Epithelial cell of umbilical artery (primary cell): ENCODE results near the gene CPA3. TPM values are rescaled to one million over a fixed set of nuclear protein-coding genes. Genes with fewer than 3 reads are reported as not detected.

Experiments
- total RNA-seq: library from RNA; depleted of rRNA; stranded (reverse); fragments of >200 nt; gene quantifications from 2 replicates; pipeline ENCODE4 v1.2.3, GENCODE V29; 2014

CPA3 gene, protein sequence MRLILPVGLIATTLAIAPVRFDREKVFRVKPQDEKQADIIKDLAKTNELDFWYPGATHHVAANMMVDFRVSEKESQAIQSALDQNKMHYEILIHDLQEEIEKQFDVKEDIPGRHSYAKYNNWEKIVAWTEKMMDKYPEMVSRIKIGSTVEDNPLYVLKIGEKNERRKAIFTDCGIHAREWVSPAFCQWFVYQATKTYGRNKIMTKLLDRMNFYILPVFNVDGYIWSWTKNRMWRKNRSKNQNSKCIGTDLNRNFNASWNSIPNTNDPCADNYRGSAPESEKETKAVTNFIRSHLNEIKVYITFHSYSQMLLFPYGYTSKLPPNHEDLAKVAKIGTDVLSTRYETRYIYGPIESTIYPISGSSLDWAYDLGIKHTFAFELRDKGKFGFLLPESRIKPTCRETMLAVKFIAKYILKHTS
- total RNA-seq = 13.0 and 25.8 TPM in 2 replicates

DNA sequence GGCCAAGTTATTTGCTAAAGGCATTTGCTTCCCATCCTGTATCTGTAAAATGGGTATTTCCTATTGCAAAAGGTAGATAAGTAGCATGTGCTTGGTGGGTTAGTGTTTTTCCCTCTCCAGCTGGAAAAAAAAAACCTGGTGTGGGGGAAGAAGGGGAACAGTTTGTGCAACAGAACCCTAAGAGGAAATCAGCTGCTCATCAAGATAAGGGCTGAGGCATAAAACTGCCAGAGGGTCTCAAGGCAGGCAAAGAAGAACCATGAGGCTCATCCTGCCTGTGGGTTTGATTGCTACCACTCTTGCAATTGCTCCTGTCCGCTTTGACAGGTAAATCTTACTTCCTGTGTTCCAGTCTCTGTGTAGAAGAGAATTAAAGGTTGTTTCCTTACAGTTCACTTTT, at the start of gene CPA3:
CPA3 (plus strand) TSS at position 248 of the 400 bp plus-strand sequence; CDS start at position 260, 12 bp downstream.

DNA sequence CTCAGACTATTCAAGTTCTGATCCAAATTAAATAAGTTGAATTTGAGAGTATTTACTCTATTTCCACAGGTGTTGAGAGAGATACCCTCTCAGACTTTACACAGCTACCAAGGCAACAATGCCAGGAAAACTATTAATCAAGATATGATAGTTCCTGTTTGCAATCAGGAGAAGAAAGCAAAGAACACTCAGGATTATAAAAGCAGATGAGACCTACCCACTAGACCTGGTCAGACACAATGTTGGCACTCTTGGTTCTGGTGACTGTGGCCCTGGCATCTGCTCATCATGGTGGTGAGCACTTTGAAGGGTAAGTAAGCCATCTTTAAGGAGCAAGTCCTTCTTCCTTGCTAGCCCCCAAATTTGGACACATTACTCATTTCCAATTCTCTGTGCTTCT, 37.5 kb upstream of the CPA3 start, which contains the start of gene CPB1:
CPB1 (plus strand) TSS at position 227 of the 400 bp plus-strand sequence; CDS start at position 240, 13 bp downstream.

Other genes with a start within 250 kb of the CPA3 start
- gene AGTR1, start 167.4 kb upstream of the CPA3 start, total RNA-seq = under 0.01 TPM in 1 of 2 replicates, not detected in the other
- not detected in 2 replicates for gene CPB1, start 37.5 kb upstream of the CPA3 start, total RNA-seq
- 45.6 and 47.7 TPM in 2 replicates for gene GYG1, start 126.2 kb downstream of the CPA3 start, total RNA-seq
- 38.0 and 40.4 TPM in 2 replicates for gene HLTF, start 221.2 kb downstream of the CPA3 start, total RNA-seq